Measurements from ENCODE around the gene CACFD1. TPM values are rescaled to one million over a fixed set of nuclear protein-coding genes. Genes with fewer than 3 reads are reported as not detected.

Gene CACFD1
- 1 to 10 TPM; 7.0 to 7.9 TPM for polyA plus RNA-seq

DNA sequence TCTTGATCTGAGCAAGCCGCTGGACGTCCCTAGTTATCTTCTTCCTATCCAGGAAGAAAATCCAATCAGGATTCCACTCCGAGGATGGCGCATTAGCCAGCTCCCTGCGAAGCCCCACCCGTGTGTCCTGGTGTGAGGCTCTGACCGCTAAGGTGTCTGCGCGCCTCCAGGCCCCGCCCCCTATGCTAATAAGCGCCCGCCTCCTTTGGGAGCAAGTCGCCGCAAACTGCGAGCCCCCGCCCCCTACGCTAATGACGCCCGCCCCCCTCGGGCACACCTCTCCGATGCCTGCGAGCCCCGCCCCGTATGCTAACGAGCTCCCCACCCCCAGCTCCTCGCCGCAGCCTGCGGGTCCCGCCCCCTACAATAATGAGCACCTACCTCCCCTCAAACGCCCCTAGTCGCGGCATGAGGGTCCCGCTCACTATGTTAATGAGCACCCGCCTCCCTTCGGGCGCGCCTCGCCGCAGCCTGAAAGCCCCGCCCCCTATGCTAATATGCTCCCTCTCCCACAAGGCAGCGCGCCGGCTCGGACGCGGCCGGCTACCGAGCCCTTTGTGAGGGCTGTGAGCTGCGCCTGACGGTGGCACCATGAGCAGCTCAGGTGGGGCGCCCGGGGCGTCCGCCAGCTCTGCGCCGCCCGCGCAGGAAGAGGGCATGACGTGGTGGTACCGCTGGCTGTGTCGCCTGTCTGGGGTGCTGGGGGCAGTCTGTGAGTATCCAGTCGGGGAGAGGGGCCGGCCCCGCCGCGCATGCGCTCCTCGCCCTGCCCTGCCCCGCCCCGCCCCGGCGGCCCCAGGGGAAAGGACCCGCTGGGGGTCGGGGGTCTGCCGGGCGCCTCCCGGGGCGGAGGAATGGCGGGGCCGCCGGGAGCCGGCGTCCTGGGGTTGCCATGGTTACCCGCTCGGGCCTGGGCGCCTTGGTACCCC is at the start of gene CACFD1:
Gene CACFD1, plus strand, starts transcription at position 503 of the 929 bp plus-strand sequence. Its CDS starts 89 bp downstream, at position 592.
- Histone ChIP-seq H3K36me3 (ENCODE audit: control insufficient read depth in 2 of 2, insufficient read depth in 2 of 2, low read length in 1 of 2) (peaks cover 0 to 6% of the 10 kb centered on the region in 2 donors), H3K4me1 (ENCODE audit: control insufficient read depth in 2 of 2, insufficient read depth in 2 of 2, low read length in 1 of 2) (peaks cover 0 to 7% of the 10 kb centered on the region in 2 donors), H3K4me3 (ENCODE audit: low read depth in 1 of 2, low read length in 2 of 2) (peak within 1 kb of the TSS; percentile 66 to 79), H3K9me3 (ENCODE audit: control insufficient read depth in 2 of 2, insufficient read depth in 1 of 2, low read depth in 1 of 2, low read length in 1 of 2) (no peaks in the 10 kb centered on the region), H3K27me3 (ENCODE audit: control insufficient read depth in 1 of 2, insufficient read depth in 2 of 2, low read length in 2 of 2) (no peaks in the 10 kb centered on the region), H3K27ac (ENCODE audit: low read depth in 2 of 2, low read length in 1 of 2) (peak within 1 kb of the TSS; percentile 72 to 91)
- 1 to 2% methylated on average over 68 to 86 of the region's 86 CpGs for WGBS, 2 donors

DNA sequence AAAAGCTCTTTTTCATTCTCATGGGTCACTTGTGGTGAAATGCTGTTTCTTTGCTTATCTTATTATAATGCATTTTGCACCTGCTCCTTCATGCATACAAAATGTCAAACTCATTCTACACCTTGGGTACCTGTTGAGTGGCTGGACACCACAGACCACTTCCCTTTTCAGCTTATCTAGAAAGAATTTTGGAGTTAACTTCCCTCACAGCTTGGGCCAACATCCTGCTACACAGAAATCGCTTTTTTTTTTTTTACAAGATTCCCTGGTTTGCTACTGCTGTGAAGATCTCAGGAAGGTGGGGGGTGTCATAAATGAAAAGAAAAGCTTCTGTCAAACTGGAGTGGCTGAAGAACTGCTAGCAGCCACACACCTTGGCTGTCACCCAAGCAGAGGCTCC is 44.6 kb upstream of the CACFD1 start:
- Histone ChIP-seq H3K4me1 (ENCODE audit: control insufficient read depth in 2 of 2, insufficient read depth in 2 of 2, low read length in 1 of 2) (peaks cover 9 to 11% of the 10 kb centered on the region in 2 donors), H3K36me3 (ENCODE audit: control insufficient read depth in 2 of 2, insufficient read depth in 2 of 2, low read length in 1 of 2) (peaks cover 16 to 35% of the 10 kb centered on the region in 2 donors), H3K4me3 (ENCODE audit: low read depth in 1 of 2, low read length in 2 of 2) (no peak overlapping the region), H3K9me3 (ENCODE audit: control insufficient read depth in 2 of 2, insufficient read depth in 1 of 2, low read depth in 1 of 2, low read length in 1 of 2) (no peaks in the 10 kb centered on the region), H3K27ac (ENCODE audit: low read depth in 2 of 2, low read length in 1 of 2) (no peak overlapping the region), H3K27me3 (ENCODE audit: control insufficient read depth in 1 of 2, insufficient read depth in 2 of 2, low read length in 2 of 2) (no peaks in the 10 kb centered on the region)
- 73 to 80% methylated on average over 1 of the region's 1 CpG for WGBS, 2 donors

DNA sequence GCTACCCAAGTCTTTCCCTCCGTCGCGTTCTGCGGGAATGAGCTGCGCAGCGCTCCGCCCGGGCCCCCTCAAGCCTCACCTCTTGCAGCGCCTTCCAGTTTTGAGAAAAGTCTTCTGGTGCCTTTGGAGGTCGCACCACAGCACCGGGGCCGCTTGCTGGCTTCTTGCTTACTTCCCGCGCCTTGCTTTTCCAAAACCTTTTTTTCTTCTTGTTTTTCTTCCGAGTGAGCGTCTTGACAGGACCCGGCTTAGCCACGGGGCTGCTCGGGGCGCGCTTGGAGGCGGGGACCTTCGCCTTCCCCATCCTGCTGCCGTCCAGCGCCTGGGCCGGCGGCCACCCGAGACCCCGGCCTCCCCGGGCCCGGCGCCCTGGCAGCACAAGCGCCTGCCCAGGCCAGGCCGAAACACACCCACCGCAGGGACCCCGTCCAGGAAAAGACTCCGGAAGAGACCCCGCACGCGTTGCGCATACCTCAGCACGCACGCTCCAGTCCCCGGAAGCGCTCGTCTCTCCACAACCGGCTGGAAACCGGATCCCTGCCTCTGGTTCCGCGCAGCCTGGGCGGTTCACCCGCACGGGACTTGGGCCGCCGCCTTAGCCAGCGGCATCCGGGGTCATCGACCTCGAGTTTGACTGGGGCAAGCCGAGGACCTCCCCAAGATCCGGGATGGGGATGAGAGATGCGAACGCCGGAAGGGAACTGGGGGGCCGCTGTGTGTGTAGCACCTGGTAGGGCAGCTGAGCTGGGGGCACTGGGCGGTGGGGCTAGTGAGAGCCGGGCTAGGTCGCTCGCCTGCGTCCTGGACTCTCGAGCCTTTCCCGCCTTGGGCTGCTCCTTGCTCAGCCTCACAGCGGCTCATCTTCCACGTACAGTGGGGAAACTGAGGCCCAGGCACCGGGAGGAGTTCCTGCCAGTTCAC is 42.0 kb upstream of the CACFD1 start, which contains the start of gene REXO4:
Gene REXO4, minus strand, starts transcription at position 470 of the 921 bp plus-strand sequence. Its CDS starts 166 bp downstream, at position 304.
- Histone ChIP-seq H3K36me3 (ENCODE audit: control insufficient read depth in 2 of 2, insufficient read depth in 2 of 2, low read length in 1 of 2) (peaks cover 7 to 15% of the 10 kb centered on the region in 2 donors), H3K9me3 (ENCODE audit: control insufficient read depth in 2 of 2, insufficient read depth in 1 of 2, low read depth in 1 of 2, low read length in 1 of 2) (no peaks in the 10 kb centered on the region), H3K4me3 (ENCODE audit: low read depth in 1 of 2, low read length in 2 of 2) (peak within 1 kb of the TSS; percentile 76 to 88), H3K4me1 (ENCODE audit: control insufficient read depth in 2 of 2, insufficient read depth in 2 of 2, low read length in 1 of 2) (peaks cover 9 to 11% of the 10 kb centered on the region in 2 donors), H3K27me3 (ENCODE audit: control insufficient read depth in 1 of 2, insufficient read depth in 2 of 2, low read length in 2 of 2) (no peaks in the 10 kb centered on the region), H3K27ac (ENCODE audit: low read depth in 2 of 2, low read length in 1 of 2) (peak within 1 kb of the TSS; percentile 72 to 90)
- 0 to 2% methylated on average over 75 of the region's 75 CpGs for WGBS, 2 donors

DNA sequence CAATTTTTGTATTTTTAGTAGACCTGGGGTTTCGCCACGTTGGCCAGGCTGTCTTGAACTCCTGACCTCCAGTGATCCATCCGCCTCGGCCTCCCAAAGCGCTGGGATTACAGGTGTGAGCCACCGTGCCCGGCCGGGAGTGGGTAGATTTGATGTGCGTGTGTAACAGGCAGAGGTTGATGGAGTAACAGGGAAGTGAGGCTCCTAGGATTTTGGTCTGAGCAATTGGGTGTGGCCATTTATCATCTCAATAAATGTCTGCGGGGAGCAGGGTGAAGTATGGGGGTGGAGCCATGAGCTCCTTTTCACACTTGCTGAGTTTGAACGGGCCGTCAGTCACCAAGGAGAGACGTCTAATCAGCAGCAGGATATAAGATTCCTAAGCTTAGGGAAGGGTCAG is 40.8 kb upstream of the CACFD1 start:
- H3K4me3 ChIP-seq (ENCODE audit: low read depth in 1 of 2, low read length in 2 of 2), result no peak overlapping the region
- peaks cover 3 to 11% of the 10 kb centered on the region in 2 donors for H3K36me3 ChIP-seq (ENCODE audit: control insufficient read depth in 2 of 2, insufficient read depth in 2 of 2, low read length in 1 of 2)
- H3K27me3 ChIP-seq (ENCODE audit: control insufficient read depth in 1 of 2, insufficient read depth in 2 of 2, low read length in 2 of 2), result no peaks in the 10 kb centered on the region
- H3K4me1 ChIP-seq (ENCODE audit: control insufficient read depth in 2 of 2, insufficient read depth in 2 of 2, low read length in 1 of 2), result peaks cover 8 to 9% of the 10 kb centered on the region in 2 donors
- H3K27ac ChIP-seq (ENCODE audit: low read depth in 2 of 2, low read length in 1 of 2), result peak overlapping the region in 1 of 2 donors; percentile 90
- 55 to 75% methylated on average over 13 of the region's 13 CpGs for WGBS, 2 donors
- no peaks in the 10 kb centered on the region for H3K9me3 ChIP-seq (ENCODE audit: control insufficient read depth in 2 of 2, insufficient read depth in 1 of 2, low read depth in 1 of 2, low read length in 1 of 2)

DNA sequence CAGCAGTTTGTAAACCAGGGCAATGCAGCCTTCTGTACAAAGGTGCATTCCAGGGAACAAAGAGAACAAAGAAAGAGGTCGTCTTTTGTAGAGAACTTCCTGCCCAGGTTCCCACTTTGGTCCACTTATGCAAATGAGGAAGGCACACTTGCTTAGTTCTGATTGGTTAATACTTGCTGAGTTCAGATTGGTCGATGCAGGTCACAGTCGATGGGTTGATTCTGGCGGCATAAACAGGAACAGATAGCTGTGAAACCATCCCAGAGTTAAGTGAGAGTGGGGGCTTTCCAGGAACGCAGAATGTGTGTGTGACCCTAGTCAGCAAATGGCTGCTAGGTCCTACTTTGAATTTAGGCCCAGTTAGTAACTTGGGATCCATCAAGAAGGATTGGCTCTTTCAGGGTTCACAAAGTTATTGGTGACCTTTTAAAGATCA is 39.4 kb upstream of the CACFD1 start:
- H3K36me3 ChIP-seq (ENCODE audit: control insufficient read depth in 2 of 2, insufficient read depth in 2 of 2, low read length in 1 of 2), result peaks cover 0 to 2% of the 10 kb centered on the region in 2 donors
- H3K4me3 ChIP-seq (ENCODE audit: low read depth in 1 of 2, low read length in 2 of 2), result no peak overlapping the region
- no peaks in the 10 kb centered on the region for H3K9me3 ChIP-seq (ENCODE audit: control insufficient read depth in 2 of 2, insufficient read depth in 1 of 2, low read depth in 1 of 2, low read length in 1 of 2)
- no peak overlapping the region for H3K27ac ChIP-seq (ENCODE audit: low read depth in 2 of 2, low read length in 1 of 2)
- no peaks in the 10 kb centered on the region for H3K27me3 ChIP-seq (ENCODE audit: control insufficient read depth in 1 of 2, insufficient read depth in 2 of 2, low read length in 2 of 2)
- WGBS, 2 donors, result 62 to 64% methylated on average over 5 of the region's 5 CpGs
- H3K4me1 ChIP-seq (ENCODE audit: control insufficient read depth in 2 of 2, insufficient read depth in 2 of 2, low read length in 1 of 2), result peaks cover 5 to 7% of the 10 kb centered on the region in 2 donors

DNA sequence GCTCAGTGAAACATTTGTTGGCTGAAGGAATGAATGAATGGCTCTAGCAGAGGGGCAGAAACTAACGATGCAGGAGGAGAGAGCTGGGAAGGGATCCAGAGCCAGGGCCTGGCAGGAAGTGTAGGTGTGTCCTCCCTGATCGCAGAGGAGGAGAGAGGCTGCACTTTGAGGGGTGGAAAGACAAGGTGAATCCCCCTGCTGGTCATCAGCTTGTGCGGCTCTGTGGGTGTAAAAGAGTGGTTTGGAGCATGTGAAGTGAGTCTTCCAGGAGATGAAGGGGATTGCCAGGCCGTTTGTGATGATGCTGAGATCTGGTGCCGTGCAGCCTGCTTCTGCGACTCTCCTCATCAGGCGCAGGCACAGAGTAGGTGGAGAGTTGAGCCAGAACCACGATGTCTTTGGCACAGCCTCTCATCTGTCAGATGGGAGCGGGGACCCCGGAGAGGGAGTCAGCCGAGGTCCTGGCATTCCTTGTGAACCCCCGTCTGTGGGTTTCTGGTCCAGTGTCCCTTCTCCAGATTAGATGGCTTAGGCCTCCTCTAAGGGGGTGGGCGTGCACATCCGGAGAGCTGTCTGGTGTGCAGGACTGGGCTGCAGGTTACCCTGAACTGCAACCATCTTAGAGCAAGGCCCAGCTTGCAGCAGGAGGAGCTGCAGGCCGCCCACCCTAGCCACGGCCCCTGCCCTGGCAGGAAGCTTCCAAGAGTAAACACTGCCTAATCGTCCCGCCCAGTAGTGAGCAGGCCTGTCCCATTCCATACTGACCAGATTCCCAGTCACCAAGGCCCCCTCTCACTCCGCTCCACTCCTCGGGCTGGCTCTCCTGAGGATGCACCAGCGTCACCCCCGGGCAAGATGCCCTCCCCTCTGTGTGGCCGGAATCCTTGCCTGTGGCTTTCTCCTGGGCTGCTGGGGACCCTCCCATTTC is 37.9 kb upstream of the CACFD1 start, which contains the start of gene ADAMTS13:
Gene ADAMTS13, plus strand, starts transcription at position 753 of the 928 bp plus-strand sequence. Its CDS starts 77 bp downstream, at position 830.
- H3K4me1 ChIP-seq (ENCODE audit: control insufficient read depth in 2 of 2, insufficient read depth in 2 of 2, low read length in 1 of 2), result peaks cover 0 to under 1% of the 10 kb centered on the region in 2 donors
- H3K4me3 ChIP-seq (ENCODE audit: low read depth in 1 of 2, low read length in 2 of 2), result no peak within 1 kb of the TSS
- H3K27me3 ChIP-seq (ENCODE audit: control insufficient read depth in 1 of 2, insufficient read depth in 2 of 2, low read length in 2 of 2), result no peaks in the 10 kb centered on the region
- H3K36me3 ChIP-seq (ENCODE audit: control insufficient read depth in 2 of 2, insufficient read depth in 2 of 2, low read length in 1 of 2), result peaks cover 0 to 3% of the 10 kb centered on the region in 2 donors
- no peak within 1 kb of the TSS for H3K27ac ChIP-seq (ENCODE audit: low read depth in 2 of 2, low read length in 1 of 2)
- 52 to 64% methylated on average over 23 of the region's 23 CpGs for WGBS, 2 donors
- H3K9me3 ChIP-seq (ENCODE audit: control insufficient read depth in 2 of 2, insufficient read depth in 1 of 2, low read depth in 1 of 2, low read length in 1 of 2), result no peaks in the 10 kb centered on the region

DNA sequence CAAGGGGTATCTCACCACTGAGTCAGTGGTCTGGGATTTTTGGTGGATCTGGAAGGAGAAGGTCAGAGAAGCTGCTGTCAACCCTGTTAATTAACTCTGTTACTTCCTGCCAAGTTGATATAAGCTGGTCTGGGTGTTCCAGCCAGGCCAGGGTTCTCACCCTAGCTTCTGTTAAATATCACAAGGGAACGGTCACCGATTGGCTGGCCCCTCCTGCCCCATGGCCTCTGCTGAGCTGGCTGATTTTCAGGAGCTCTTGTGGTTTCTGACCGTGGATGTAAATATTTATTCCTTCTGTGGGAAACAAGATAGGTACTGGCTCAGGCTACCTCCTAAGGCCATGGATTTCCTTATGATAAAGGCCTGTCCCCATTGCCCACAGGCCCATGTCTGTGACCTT is 36.6 kb upstream of the CACFD1 start:
- H3K27ac ChIP-seq (ENCODE audit: low read depth in 2 of 2, low read length in 1 of 2), result no peak overlapping the region
- no peak overlapping the region for H3K4me3 ChIP-seq (ENCODE audit: low read depth in 1 of 2, low read length in 2 of 2)
- H3K9me3 ChIP-seq (ENCODE audit: control insufficient read depth in 2 of 2, insufficient read depth in 1 of 2, low read depth in 1 of 2, low read length in 1 of 2), result no peaks in the 10 kb centered on the region
- 56 to 73% methylated on average over 3 of the region's 3 CpGs for WGBS, 2 donors
- no peaks in the 10 kb centered on the region for H3K4me1 ChIP-seq (ENCODE audit: control insufficient read depth in 2 of 2, insufficient read depth in 2 of 2, low read length in 1 of 2)
- H3K27me3 ChIP-seq (ENCODE audit: control insufficient read depth in 1 of 2, insufficient read depth in 2 of 2, low read length in 2 of 2), result no peaks in the 10 kb centered on the region
- H3K36me3 ChIP-seq (ENCODE audit: control insufficient read depth in 2 of 2, insufficient read depth in 2 of 2, low read length in 1 of 2), result peaks cover 0 to 3% of the 10 kb centered on the region in 2 donors

DNA sequence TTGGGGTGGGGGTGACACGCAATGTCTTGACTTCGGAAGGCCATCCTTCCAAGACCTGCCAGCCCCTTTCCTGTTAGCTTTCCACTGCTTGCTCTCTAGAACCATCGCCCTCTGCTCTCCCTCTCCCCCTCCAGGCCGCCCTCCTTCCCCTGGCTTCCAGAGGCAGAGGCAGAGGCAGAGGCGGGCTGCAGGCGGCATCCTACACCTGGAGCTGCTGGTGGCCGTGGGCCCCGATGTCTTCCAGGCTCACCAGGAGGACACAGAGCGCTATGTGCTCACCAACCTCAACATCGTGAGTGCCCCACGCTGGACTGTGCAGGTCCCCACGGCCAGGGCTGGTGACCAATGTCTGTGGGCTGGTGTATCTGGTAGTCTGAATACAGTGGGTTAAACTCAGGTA is 35.6 kb upstream of the CACFD1 start:
- no peaks in the 10 kb centered on the region for H3K9me3 ChIP-seq (ENCODE audit: control insufficient read depth in 2 of 2, insufficient read depth in 1 of 2, low read depth in 1 of 2, low read length in 1 of 2)
- no peaks in the 10 kb centered on the region for H3K27me3 ChIP-seq (ENCODE audit: control insufficient read depth in 1 of 2, insufficient read depth in 2 of 2, low read length in 2 of 2)
- no peak overlapping the region for H3K27ac ChIP-seq (ENCODE audit: low read depth in 2 of 2, low read length in 1 of 2)
- peaks cover 0 to 3% of the 10 kb centered on the region in 2 donors for H3K36me3 ChIP-seq (ENCODE audit: control insufficient read depth in 2 of 2, insufficient read depth in 2 of 2, low read length in 1 of 2)
- H3K4me3 ChIP-seq (ENCODE audit: low read depth in 1 of 2, low read length in 2 of 2), result no peak overlapping the region
- H3K4me1 ChIP-seq (ENCODE audit: control insufficient read depth in 2 of 2, insufficient read depth in 2 of 2, low read length in 1 of 2), result peaks cover 0 to 5% of the 10 kb centered on the region in 2 donors
- WGBS, 2 donors, result 93 to 94% methylated on average over 12 of the region's 12 CpGs

Data from esophagus (tissue), 2 donors.